Measurements from ENCODE around the gene AHCYL2.

DNA sequence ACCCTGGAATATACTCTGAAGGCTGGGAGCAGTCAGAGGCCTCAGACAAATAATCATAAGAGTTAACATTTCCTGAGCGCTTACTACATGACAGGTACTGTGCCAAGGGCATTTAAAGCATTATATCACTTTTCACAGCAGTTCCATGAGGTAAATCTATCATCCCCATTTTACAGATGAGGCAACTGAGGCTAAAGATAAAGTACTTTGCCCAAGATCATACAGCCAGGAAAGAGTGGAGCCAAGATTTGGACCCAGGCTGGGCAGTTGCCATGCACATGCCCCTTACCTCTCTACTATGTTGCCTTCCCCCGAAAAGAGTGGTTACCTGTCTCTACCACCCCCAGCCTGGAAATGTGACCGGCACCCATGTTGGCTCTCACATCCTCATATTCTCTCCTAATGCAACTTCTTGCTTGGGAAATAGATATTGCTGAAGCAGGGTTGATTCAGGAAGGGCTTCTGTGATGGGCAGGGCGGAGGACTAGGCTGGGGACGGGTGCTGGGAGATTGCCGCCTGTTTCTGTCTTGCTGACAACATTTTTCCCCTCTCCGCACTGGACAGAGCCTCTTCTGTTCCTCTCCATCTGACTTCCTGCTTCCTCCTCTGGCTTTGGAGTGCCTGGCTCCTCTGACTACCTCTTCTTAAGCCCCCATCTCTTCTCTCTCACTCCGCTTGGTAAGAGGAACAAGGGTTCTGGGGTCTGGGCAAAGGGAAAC is 22.6 kb upstream of the AHCYL2 start:
- TF ChIP-seq, protein P1, sequence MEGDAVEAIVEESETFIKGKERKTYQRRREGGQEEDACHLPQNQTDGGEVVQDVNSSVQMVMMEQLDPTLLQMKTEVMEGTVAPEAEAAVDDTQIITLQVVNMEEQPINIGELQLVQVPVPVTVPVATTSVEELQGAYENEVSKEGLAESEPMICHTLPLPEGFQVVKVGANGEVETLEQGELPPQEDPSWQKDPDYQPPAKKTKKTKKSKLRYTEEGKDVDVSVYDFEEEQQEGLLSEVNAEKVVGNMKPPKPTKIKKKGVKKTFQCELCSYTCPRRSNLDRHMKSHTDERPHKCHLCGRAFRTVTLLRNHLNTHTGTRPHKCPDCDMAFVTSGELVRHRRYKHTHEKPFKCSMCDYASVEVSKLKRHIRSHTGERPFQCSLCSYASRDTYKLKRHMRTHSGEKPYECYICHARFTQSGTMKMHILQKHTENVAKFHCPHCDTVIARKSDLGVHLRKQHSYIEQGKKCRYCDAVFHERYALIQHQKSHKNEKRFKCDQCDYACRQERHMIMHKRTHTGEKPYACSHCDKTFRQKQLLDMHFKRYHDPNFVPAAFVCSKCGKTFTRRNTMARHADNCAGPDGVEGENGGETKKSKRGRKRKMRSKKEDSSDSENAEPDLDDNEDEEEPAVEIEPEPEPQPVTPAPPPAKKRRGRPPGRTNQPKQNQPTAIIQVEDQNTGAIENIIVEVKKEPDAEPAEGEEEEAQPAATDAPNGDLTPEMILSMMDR (conservative IDR thresholded peaks at IDR 0.05; ENCODE audit: low read depth in 2 of 2), result no peak
- no peak for TF ChIP-seq EZH2 (IDR thresholded peaks at IDR 0.05; ENCODE audit: low read depth, unreplicated experiment)
- TF ChIP-seq, protein P2, sequence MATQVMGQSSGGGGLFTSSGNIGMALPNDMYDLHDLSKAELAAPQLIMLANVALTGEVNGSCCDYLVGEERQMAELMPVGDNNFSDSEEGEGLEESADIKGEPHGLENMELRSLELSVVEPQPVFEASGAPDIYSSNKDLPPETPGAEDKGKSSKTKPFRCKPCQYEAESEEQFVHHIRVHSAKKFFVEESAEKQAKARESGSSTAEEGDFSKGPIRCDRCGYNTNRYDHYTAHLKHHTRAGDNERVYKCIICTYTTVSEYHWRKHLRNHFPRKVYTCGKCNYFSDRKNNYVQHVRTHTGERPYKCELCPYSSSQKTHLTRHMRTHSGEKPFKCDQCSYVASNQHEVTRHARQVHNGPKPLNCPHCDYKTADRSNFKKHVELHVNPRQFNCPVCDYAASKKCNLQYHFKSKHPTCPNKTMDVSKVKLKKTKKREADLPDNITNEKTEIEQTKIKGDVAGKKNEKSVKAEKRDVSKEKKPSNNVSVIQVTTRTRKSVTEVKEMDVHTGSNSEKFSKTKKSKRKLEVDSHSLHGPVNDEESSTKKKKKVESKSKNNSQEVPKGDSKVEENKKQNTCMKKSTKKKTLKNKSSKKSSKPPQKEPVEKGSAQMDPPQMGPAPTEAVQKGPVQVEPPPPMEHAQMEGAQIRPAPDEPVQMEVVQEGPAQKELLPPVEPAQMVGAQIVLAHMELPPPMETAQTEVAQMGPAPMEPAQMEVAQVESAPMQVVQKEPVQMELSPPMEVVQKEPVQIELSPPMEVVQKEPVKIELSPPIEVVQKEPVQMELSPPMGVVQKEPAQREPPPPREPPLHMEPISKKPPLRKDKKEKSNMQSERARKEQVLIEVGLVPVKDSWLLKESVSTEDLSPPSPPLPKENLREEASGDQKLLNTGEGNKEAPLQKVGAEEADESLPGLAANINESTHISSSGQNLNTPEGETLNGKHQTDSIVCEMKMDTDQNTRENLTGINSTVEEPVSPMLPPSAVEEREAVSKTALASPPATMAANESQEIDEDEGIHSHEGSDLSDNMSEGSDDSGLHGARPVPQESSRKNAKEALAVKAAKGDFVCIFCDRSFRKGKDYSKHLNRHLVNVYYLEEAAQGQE (IDR thresholded peaks at IDR 0.05; ENCODE audit: unreplicated experiment), result no peak
- TF ChIP-seq POLR2AphosphoS5 (IDR thresholded peaks at IDR 0.05; ENCODE audit: low read depth), result no peak
- no peak for TF ChIP-seq CREB1 (CRISPR knock-in tag; IDR thresholded peaks at IDR 0.05; ENCODE audit: low read depth)
- no peak for TF ChIP-seq ZNF114 (CRISPR knock-in tag; IDR thresholded peaks at IDR 0.05)
- TF ChIP-seq EZH2phosphoT487 (IDR thresholded peaks at IDR 0.05; ENCODE audit: unreplicated experiment), result no peak
- TF ChIP-seq STAT1 (IDR thresholded peaks at IDR 0.05; ENCODE audit: unreplicated experiment), result no peak
- no peak for TF ChIP-seq NANOG (IDR thresholded peaks at IDR 0.05; ENCODE audit: borderline replicate concordance)
- no peak for TF ChIP-seq ZNF331 (CRISPR knock-in tag; IDR thresholded peaks at IDR 0.05; ENCODE audit: low read depth)

Data from GM23338 (cell line).